Measurements from ENCODE around the gene DNAJC15.

Gene DNAJC15

GRCh38 chr13:43008596-43008995 lies 14.8 kb upstream of the DNAJC15 start:
- no peaks in the 10 kb centered on the region for H3K9me2 ChIP-seq (replicated peaks; ENCODE audit: low read depth, low read length)
- no peak overlapping the region for H3K9ac ChIP-seq (ENCODE audit: low read depth, low read length, poor library complexity, severe bottlenecking)
- H3K36me3 ChIP-seq (ENCODE audit: insufficient read depth, low read length): no peaks in the 10 kb centered on the region
- H4K20me1 ChIP-seq (ENCODE audit: insufficient read depth, low read length, poor library complexity, severe bottlenecking): no peaks in the 10 kb centered on the region
- H3K79me2 ChIP-seq (ENCODE audit: insufficient read depth, low read length): no peaks in the 10 kb centered on the region
- H3K9me3 ChIP-seq (ENCODE audit: insufficient read depth, low read depth, low read length): no peaks in the 10 kb centered on the region
- no peaks in the 10 kb centered on the region for H3F3A ChIP-seq (ENCODE audit: low read depth)
- H3K4me3 ChIP-seq (ENCODE audit: low read length, poor library complexity, severe bottlenecking): no peak overlapping the region
- H3K27me3 ChIP-seq (ENCODE audit: insufficient read depth, low read length, poor library complexity, severe bottlenecking): no peaks in the 10 kb centered on the region
- no peak for TF ChIP-seq CTCF (conservative IDR thresholded peaks at IDR 0.05; ENCODE audit: low read length)
- TF ChIP-seq EZH2phosphoT487 (IDR thresholded peaks at IDR 0.05; ENCODE audit: borderline replicate concordance): no peak
- no peaks in the 10 kb centered on the region for H3K4me1 ChIP-seq (ENCODE audit: insufficient read depth, low read length, poor library complexity, severe bottlenecking)
- H2AFZ ChIP-seq (ENCODE audit: low read length): no peak overlapping the region
- H3K4me2 ChIP-seq (ENCODE audit: low read depth, low read length, poor library complexity, severe bottlenecking): no peak overlapping the region

- Histone ChIP-seq H3K9me2 (replicated peaks; ENCODE audit: low read depth, low read length) (no peaks in the 10 kb centered on the region), H3F3A (ENCODE audit: low read depth) (no peaks in the 10 kb centered on the region), H3K4me3 (ENCODE audit: low read length, poor library complexity, severe bottlenecking) (no peak overlapping the region), H3K36me3 (ENCODE audit: insufficient read depth, low read length) (no peaks in the 10 kb centered on the region), H4K20me1 (ENCODE audit: insufficient read depth, low read length, poor library complexity, severe bottlenecking) (no peaks in the 10 kb centered on the region), H3K9ac (ENCODE audit: low read depth, low read length, poor library complexity, severe bottlenecking) (no peak overlapping the region), H3K79me2 (ENCODE audit: insufficient read depth, low read length) (no peaks in the 10 kb centered on the region), H3K27me3 (ENCODE audit: insufficient read depth, low read length, poor library complexity, severe bottlenecking) (no peaks in the 10 kb centered on the region), H3K4me1 (ENCODE audit: insufficient read depth, low read length, poor library complexity, severe bottlenecking) (no peaks in the 10 kb centered on the region), H3K9me3 (ENCODE audit: insufficient read depth, low read depth, low read length) (no peaks in the 10 kb centered on the region), H3K4me2 (ENCODE audit: low read depth, low read length, poor library complexity, severe bottlenecking) (no peak overlapping the region), H2AFZ (ENCODE audit: low read length) (no peak overlapping the region)
- TF ChIP-seq CTCF (conservative IDR thresholded peaks at IDR 0.05; ENCODE audit: low read length): no peak
- TF ChIP-seq EZH2phosphoT487 (IDR thresholded peaks at IDR 0.05; ENCODE audit: borderline replicate concordance): no peak
Measured at GRCh38 chr13:43009506-43009905, 13.9 kb upstream of the DNAJC15 start.

- H3K4me2 ChIP-seq (ENCODE audit: low read depth, low read length, poor library complexity, severe bottlenecking): no peak overlapping the region
- no peaks in the 10 kb centered on the region for H3K9me2 ChIP-seq (replicated peaks; ENCODE audit: low read depth, low read length)
- H2AFZ ChIP-seq (ENCODE audit: low read length): no peak overlapping the region
- no peaks in the 10 kb centered on the region for H3K4me1 ChIP-seq (ENCODE audit: insufficient read depth, low read length, poor library complexity, severe bottlenecking)
- H4K20me1 ChIP-seq (ENCODE audit: insufficient read depth, low read length, poor library complexity, severe bottlenecking): no peaks in the 10 kb centered on the region
- no peaks in the 10 kb centered on the region for H3F3A ChIP-seq (ENCODE audit: low read depth)
- H3K9ac ChIP-seq (ENCODE audit: low read depth, low read length, poor library complexity, severe bottlenecking): no peak overlapping the region
- H3K9me3 ChIP-seq (ENCODE audit: insufficient read depth, low read depth, low read length): no peaks in the 10 kb centered on the region
- no peaks in the 10 kb centered on the region for H3K27me3 ChIP-seq (ENCODE audit: insufficient read depth, low read length, poor library complexity, severe bottlenecking)
- no peaks in the 10 kb centered on the region for H3K79me2 ChIP-seq (ENCODE audit: insufficient read depth, low read length)
- no peaks in the 10 kb centered on the region for H3K36me3 ChIP-seq (ENCODE audit: insufficient read depth, low read length)
- H3K4me3 ChIP-seq (ENCODE audit: low read length, poor library complexity, severe bottlenecking): no peak overlapping the region
- TF ChIP-seq EZH2phosphoT487 (IDR thresholded peaks at IDR 0.05; ENCODE audit: borderline replicate concordance): no peak
- no peak for TF ChIP-seq CTCF (conservative IDR thresholded peaks at IDR 0.05; ENCODE audit: low read length)
Measured at GRCh38 chr13:43014162-43014561, 9.2 kb upstream of the DNAJC15 start.

All from Loucy (cell line).